ENCODE results near the gene VSTM1.

Gene VSTM1

GRCh38 chr19:54063350-54064116, at the start of gene VSTM1:
TSS of gene VSTM1 (minus strand) at chr19:54063897. CDS start at chr19:54063777, 120 bp downstream.
- no peak for TF ChIP-seq CTCF (IDR thresholded peaks at IDR 0.05; ENCODE audit: extremely low read depth, insufficient read depth, missing control alignments)
- DNase-seq (ENCODE audit: low spot score), result peak; percentile 2
- in situ Hi-C loops (cut with MboI; ENCODE audit: low pct_unique_long_range_greater_than_20kb, low sequenced_read_pairs, unreplicated experiment), result no loop called here

- no peak for DNase-seq (ENCODE audit: low spot score)
- no peak for TF ChIP-seq CTCF (IDR thresholded peaks at IDR 0.05; ENCODE audit: extremely low read depth, insufficient read depth, missing control alignments)
- in situ Hi-C loops (cut with MboI; ENCODE audit: low pct_unique_long_range_greater_than_20kb, low sequenced_read_pairs, unreplicated experiment), result no loop called here
Observed at GRCh38 chr19:54109651-54110050, 46.0 kb upstream of the VSTM1 start.

DNA sequence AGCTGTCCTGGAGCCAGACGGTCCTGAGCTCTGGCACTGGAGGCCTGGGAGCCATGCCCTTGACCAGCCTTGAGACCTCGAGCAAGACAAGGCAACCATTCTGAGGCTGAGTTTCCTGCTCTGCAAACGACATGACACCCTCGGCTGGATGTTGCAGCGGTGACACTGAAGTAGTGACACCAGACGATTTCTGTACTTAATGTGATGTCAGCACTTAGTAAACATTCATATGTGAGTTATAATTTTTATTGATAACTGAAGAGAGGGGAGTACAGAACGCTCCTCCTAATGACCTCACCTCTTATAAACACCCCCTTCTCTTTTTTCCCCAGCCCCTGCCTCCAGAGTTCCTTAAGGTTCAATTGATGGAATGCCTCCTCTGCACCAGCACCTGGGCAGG, 44.8 kb upstream of the VSTM1 start:
- DNase-seq (ENCODE audit: low spot score), result no peak
- in situ Hi-C loops (cut with MboI; ENCODE audit: low pct_unique_long_range_greater_than_20kb, low sequenced_read_pairs, unreplicated experiment), result no loop called here
- no peak for TF ChIP-seq CTCF (IDR thresholded peaks at IDR 0.05; ENCODE audit: extremely low read depth, insufficient read depth, missing control alignments)

DNA sequence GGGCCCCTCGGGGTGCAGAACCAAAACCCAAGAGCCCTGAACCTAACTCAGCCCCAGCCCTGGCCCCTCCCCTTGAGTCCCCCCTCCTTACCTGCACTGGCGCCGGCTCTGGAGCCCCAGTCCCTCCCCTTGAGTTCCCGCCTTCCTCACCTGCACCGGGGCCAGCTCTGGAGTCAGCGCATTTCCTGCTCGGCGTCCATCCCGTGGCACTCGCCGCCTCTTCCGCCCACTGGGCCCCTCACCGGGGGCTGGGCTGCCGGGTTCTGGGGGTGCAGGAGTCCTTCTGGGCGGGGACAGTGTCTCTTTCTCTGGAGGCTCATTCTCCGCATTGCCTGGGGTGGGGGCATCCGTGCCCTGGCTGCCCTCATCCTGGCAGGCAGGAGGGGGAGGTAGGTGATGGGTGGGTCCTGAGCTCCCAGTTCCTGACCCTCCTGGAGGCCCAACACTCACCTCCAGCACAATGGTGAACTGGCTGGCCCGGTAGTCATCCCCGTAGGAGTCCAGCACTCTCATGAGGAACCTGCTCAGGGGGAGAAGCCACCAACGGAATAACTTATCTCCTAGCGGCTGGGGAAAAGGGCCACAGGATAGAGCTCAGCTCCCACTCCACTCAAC, 44.3 kb upstream of the VSTM1 start:
- no peak for TF ChIP-seq CTCF (IDR thresholded peaks at IDR 0.05; ENCODE audit: extremely low read depth, insufficient read depth, missing control alignments)
- in situ Hi-C loops (cut with MboI; ENCODE audit: low pct_unique_long_range_greater_than_20kb, low sequenced_read_pairs, unreplicated experiment), result no loop called here

DNA sequence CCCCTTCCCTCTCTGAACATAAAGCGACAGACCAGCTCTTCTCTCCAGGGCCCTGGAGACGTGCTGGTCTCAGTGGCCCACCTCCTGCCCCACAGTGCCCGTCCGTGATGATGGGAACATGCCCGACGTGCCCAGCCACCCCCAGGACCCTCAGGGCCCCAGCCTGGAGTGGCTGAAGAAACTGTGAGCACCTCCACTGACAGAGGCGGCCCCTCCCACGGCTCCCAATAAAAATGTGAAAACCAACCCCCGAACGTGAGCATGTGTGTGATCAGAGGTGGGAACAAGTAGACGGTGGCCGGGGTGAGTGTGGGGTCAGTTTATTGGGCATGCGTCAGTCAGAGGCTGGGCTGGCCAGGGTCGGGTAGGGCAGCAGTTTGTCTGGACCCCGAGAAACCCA, 43.0 kb upstream of the VSTM1 start:
- in situ Hi-C loops (cut with MboI; ENCODE audit: low pct_unique_long_range_greater_than_20kb, low sequenced_read_pairs, unreplicated experiment), result no loop called here

More for the DNA sequence above, 44.3 kb upstream of the VSTM1 start:
- DNase-seq (ENCODE audit: low spot score), result no peak

DNA sequence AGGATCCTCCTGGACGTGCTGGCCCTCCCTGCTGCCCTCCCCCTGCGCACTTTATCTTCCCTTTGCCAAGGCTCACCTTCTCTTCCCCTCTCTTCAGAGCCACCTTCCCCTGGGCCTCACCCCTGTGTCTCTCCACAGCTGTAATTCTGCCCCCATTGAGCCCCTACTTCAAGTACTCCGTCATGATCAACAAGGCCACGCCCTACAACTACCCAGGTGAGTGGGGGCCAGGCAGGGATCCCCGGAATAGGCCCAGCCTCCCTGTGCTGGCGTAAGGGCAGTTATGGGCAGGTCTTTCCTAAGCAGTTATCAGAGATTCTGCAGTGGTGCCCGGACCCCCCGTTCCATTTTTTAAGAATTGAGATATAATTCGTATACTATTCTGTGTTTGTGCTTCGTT, 42.1 kb upstream of the VSTM1 start:
- in situ Hi-C loops (cut with MboI; ENCODE audit: low pct_unique_long_range_greater_than_20kb, low sequenced_read_pairs, unreplicated experiment), result no loop called here
- TF ChIP-seq CTCF (IDR thresholded peaks at IDR 0.05; ENCODE audit: extremely low read depth, insufficient read depth, missing control alignments), result no peak
- DNase-seq (ENCODE audit: low spot score), result no peak

More for the DNA sequence above, 43.0 kb upstream of the VSTM1 start:
- DNase-seq (ENCODE audit: low spot score), result no peak
- no peak for TF ChIP-seq CTCF (IDR thresholded peaks at IDR 0.05; ENCODE audit: extremely low read depth, insufficient read depth, missing control alignments)

Measured in GM13977 (cell line).